Ishikawa (cell line): ENCODE measurements around the gene TACC2.

Experiments used
- CEBPB ChIP-seq: IDR thresholded peaks from 2 replicates; pipeline ENCODE4 v1.6.1; 2012
- EP300 ChIP-seq: IDR thresholded peaks from 2 replicates; pipeline ENCODE4 v1.6.1; 2012; ENCODE audit warnings: borderline replicate concordance
- FOXM1 ChIP-seq: IDR thresholded peaks from 2 replicates; pipeline ENCODE4 v1.6.1; 2012; ENCODE audit warnings: low read depth, borderline replicate concordance
- NFIC ChIP-seq: IDR thresholded peaks from 2 replicates; pipeline ENCODE4 v1.6.1; 2012
- RAD21 ChIP-seq: IDR thresholded peaks from 2 replicates; pipeline ENCODE4 v1.6.1; 2012; ENCODE audit warnings: low read depth
- TAF1 ChIP-seq: IDR thresholded peaks from 2 replicates; pipeline ENCODE4 v1.6.1; 2012; ENCODE audit warnings: low read depth, mild to moderate bottlenecking
- TEAD4 ChIP-seq: IDR thresholded peaks from 2 replicates; pipeline ENCODE4 v1.6.1; 2012
- YY1 ChIP-seq: IDR thresholded peaks from 2 replicates; pipeline ENCODE4 v1.6.1; 2012; ENCODE audit warnings: low read depth
- ZBTB7A ChIP-seq: IDR thresholded peaks from 2 replicates; pipeline ENCODE4 v1.6.1; 2012; ENCODE audit warnings: low read depth
- TF ChIP-seq, protein P1 (sequence below): IDR thresholded peaks from 2 replicates; pipeline ENCODE4 v1.6.1; 2012; ENCODE audit warnings: low read depth, mild to moderate bottlenecking
- TF ChIP-seq, protein P2 (sequence below): IDR thresholded peaks from 2 replicates; pipeline ENCODE4 v1.6.1; 2012
- TF ChIP-seq, protein P3 (sequence below): IDR thresholded peaks from 2 replicates; pipeline ENCODE4 v1.6.1; 2012

DNA sequence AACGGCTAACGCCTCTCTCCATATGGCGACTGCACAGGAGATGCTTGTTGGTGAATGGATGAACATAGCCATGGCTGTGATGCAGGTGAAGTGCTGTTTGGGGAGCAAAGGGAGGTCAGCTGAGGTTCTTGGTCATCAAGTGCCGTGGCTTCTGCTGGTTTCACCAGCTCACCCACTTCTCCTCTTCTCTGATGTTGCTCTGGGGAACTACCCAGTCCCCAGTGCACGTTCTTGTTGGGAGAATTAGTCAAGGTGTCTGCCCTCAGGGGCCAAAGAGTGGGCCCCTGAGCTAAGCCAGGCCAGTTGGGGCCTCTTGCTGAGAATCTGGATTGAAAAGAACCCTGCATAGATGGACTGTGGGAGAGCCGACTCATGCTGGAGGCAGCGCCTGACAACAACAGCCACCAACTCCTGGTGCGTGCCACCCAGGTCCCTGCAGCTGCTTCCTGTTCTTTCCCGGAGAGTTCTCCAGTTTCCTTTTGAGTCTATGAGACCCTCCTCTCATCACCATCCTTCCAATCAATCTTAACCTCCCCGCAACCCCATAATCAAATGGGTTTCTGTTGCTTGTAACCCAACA lies 285.1 kb downstream of the TACC2 start:
- TF ChIP-seq TEAD4 (no peak), EP300 (no peak), TAF1 (no peak), YY1 (no peak), ZBTB7A (no peak), RAD21 (no peak), FOXM1 (no peak), CEBPB (no peak), NFIC (no peak)
- TF ChIP-seq, protein P1, sequence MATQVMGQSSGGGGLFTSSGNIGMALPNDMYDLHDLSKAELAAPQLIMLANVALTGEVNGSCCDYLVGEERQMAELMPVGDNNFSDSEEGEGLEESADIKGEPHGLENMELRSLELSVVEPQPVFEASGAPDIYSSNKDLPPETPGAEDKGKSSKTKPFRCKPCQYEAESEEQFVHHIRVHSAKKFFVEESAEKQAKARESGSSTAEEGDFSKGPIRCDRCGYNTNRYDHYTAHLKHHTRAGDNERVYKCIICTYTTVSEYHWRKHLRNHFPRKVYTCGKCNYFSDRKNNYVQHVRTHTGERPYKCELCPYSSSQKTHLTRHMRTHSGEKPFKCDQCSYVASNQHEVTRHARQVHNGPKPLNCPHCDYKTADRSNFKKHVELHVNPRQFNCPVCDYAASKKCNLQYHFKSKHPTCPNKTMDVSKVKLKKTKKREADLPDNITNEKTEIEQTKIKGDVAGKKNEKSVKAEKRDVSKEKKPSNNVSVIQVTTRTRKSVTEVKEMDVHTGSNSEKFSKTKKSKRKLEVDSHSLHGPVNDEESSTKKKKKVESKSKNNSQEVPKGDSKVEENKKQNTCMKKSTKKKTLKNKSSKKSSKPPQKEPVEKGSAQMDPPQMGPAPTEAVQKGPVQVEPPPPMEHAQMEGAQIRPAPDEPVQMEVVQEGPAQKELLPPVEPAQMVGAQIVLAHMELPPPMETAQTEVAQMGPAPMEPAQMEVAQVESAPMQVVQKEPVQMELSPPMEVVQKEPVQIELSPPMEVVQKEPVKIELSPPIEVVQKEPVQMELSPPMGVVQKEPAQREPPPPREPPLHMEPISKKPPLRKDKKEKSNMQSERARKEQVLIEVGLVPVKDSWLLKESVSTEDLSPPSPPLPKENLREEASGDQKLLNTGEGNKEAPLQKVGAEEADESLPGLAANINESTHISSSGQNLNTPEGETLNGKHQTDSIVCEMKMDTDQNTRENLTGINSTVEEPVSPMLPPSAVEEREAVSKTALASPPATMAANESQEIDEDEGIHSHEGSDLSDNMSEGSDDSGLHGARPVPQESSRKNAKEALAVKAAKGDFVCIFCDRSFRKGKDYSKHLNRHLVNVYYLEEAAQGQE: no peak
- TF ChIP-seq, protein P2, sequence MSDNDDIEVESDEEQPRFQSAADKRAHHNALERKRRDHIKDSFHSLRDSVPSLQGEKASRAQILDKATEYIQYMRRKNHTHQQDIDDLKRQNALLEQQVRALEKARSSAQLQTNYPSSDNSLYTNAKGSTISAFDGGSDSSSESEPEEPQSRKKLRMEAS: no peak
- TF ChIP-seq, protein P3, sequence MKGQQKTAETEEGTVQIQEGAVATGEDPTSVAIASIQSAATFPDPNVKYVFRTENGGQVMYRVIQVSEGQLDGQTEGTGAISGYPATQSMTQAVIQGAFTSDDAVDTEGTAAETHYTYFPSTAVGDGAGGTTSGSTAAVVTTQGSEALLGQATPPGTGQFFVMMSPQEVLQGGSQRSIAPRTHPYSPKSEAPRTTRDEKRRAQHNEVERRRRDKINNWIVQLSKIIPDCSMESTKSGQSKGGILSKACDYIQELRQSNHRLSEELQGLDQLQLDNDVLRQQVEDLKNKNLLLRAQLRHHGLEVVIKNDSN: no peak
